ENCODE measurements around the gene RASD2.

The RASD2 gene

GRCh38 chr22:35517769-35518530 lies 22.7 kb upstream of the RASD2 start:
- H3K27ac ChIP-seq: no peak overlapping the region
- no peak for DNase-seq (ENCODE audit: low read depth, low spot score)

GRCh38 chr22:35518811-35519210 lies 21.8 kb upstream of the RASD2 start:
- no peak for DNase-seq (ENCODE audit: low read depth, low spot score)
- no peak overlapping the region for H3K27ac ChIP-seq

- no peak for DNase-seq (ENCODE audit: low read depth, low spot score)
- no peak overlapping the region for H3K27ac ChIP-seq
These were observed 21.2 kb upstream of the RASD2 start for GRCh38 chr22:35519306-35520000.

- no peak for DNase-seq (ENCODE audit: low read depth, low spot score)
- no peak overlapping the region for H3K27ac ChIP-seq
These were observed 19.0 kb upstream of the RASD2 start for GRCh38 chr22:35521358-35522224.

GRCh38 chr22:35522225-35523149 lies 18.1 kb upstream of the RASD2 start:
- no peak for DNase-seq (ENCODE audit: low read depth, low spot score)
- no peak overlapping the region for H3K27ac ChIP-seq

GRCh38 chr22:35523167-35523947 lies 17.3 kb upstream of the RASD2 start:
- H3K27ac ChIP-seq: no peak overlapping the region
- no peak for DNase-seq (ENCODE audit: low read depth, low spot score)

- no peak overlapping the region for H3K27ac ChIP-seq
- DNase-seq (ENCODE audit: low read depth, low spot score): no peak
These were observed 15.5 kb upstream of the RASD2 start for GRCh38 chr22:35524966-35525686.

- no peak overlapping the region for H3K27ac ChIP-seq
- DNase-seq (ENCODE audit: low read depth, low spot score): no peak
These were observed 14.8 kb upstream of the RASD2 start for GRCh38 chr22:35525687-35526332.

- no peak overlapping the region for H3K27ac ChIP-seq
- DNase-seq (ENCODE audit: low read depth, low spot score): no peak
These were observed 14.2 kb upstream of the RASD2 start for GRCh38 chr22:35526333-35526979.

GRCh38 chr22:35528927-35529326 lies 11.7 kb upstream of the RASD2 start:
- H3K27ac ChIP-seq: no peak overlapping the region
- DNase-seq (ENCODE audit: low read depth, low spot score): no peak

GRCh38 chr22:35530700-35531099 lies 9.9 kb upstream of the RASD2 start:
- H3K27ac ChIP-seq: no peak overlapping the region
- no peak for DNase-seq (ENCODE audit: low read depth, low spot score)

GRCh38 chr22:35531202-35531601 lies 9.4 kb upstream of the RASD2 start:
- DNase-seq (ENCODE audit: low read depth, low spot score): no peak
- no peak overlapping the region for H3K27ac ChIP-seq

- H3K27ac ChIP-seq: no peak overlapping the region
- no peak for DNase-seq (ENCODE audit: low read depth, low spot score)
These were observed 9.0 kb upstream of the RASD2 start for GRCh38 chr22:35531676-35532075.

- no peak overlapping the region for H3K27ac ChIP-seq
- no peak for DNase-seq (ENCODE audit: low read depth, low spot score)
These were observed 7.1 kb upstream of the RASD2 start for GRCh38 chr22:35533365-35534029.

GRCh38 chr22:35534091-35534490 lies 6.5 kb upstream of the RASD2 start:
- H3K27ac ChIP-seq: no peak overlapping the region
- DNase-seq (ENCODE audit: low read depth, low spot score): no peak

GRCh38 chr22:35537232-35537631 lies 3.4 kb upstream of the RASD2 start:
- H3K27ac ChIP-seq: no peak overlapping the region
- no peak for DNase-seq (ENCODE audit: low read depth, low spot score)

GRCh38 chr22:35538801-35539321 lies 1.8 kb upstream of the RASD2 start:
- H3K27ac ChIP-seq: no peak overlapping the region
- no peak for DNase-seq (ENCODE audit: low read depth, low spot score)
